ENCODE data around the gene SLC35E2B. TPM values are rescaled to one million over a fixed set of nuclear protein-coding genes. Genes with fewer than 3 reads are reported as not detected.
"Not testable (repeated sequence)": the region's sequence is repeated elsewhere in the genome, so short reads cannot be mapped to it uniquely, and the experiment has no call there.

SLC35E2B gene
- polyA plus RNA-seq, 1 donor from 2014 or later = 93.2 TPM

- not testable (repeated sequence) for H3K27me3 ChIP-seq (ENCODE audit: insufficient read depth, low read depth, low read length); H3F3A ChIP-seq (ENCODE audit: insufficient read depth, low read length, poor library complexity, severe bottlenecking); H2AFZ ChIP-seq (ENCODE audit: low read depth, low read length); H3K36me3 ChIP-seq (ENCODE audit: insufficient read depth, low read length); H3K4me2 ChIP-seq (ENCODE audit: low read length); H3K9me2 ChIP-seq (ENCODE audit: insufficient read depth, low read length); H3K9ac ChIP-seq (ENCODE audit: low read length); H3K27ac ChIP-seq (ENCODE audit: low read length); H3K9me3 ChIP-seq (ENCODE audit: low read length); H4K20me1 ChIP-seq (ENCODE audit: insufficient read depth); H3K4me3 ChIP-seq (ENCODE audit: low read length); H3K79me2 ChIP-seq (replicated peaks; ENCODE audit: insufficient read depth, low read length)
Observed at GRCh38 chr1:1728308-1729005, 35.9 kb upstream of the SLC35E2B start.

DNA sequence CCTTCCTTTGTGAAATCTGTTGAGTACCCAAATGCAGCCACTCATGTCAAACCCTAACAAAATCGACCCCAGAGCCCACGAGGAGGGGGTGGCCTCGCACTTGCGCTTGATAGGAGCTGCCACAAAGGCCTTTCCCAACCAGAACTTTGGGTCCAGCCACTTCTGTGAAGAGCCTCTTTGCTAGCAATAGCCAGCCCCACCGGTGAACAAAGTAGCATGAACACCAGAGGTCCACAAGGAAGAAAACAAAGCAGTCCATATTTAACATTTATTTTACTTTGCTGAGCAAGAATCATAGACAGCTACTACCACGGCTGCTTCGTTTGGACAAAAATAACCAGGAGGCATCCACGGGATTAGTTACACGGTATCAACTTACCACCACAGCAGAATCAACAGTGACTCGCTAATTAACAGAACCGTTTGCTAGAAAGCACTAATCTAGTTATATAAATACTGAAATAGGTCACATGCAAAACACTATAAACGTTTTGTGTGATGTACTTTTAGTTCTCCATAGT is 34.6 kb upstream of the SLC35E2B start:
- H3K9ac ChIP-seq (ENCODE audit: low read length); H3K9me2 ChIP-seq (ENCODE audit: insufficient read depth, low read length); H3K27me3 ChIP-seq (ENCODE audit: insufficient read depth, low read depth, low read length); H3K79me2 ChIP-seq (replicated peaks; ENCODE audit: insufficient read depth, low read length); H3K36me3 ChIP-seq (ENCODE audit: insufficient read depth, low read length); H3K9me3 ChIP-seq (ENCODE audit: low read length); H3K4me3 ChIP-seq (ENCODE audit: low read length); H2AFZ ChIP-seq (ENCODE audit: low read depth, low read length); H3K4me2 ChIP-seq (ENCODE audit: low read length); H3K27ac ChIP-seq (ENCODE audit: low read length); H3F3A ChIP-seq (ENCODE audit: insufficient read depth, low read length, poor library complexity, severe bottlenecking); H4K20me1 ChIP-seq (ENCODE audit: insufficient read depth): not testable (repeated sequence)

DNA sequence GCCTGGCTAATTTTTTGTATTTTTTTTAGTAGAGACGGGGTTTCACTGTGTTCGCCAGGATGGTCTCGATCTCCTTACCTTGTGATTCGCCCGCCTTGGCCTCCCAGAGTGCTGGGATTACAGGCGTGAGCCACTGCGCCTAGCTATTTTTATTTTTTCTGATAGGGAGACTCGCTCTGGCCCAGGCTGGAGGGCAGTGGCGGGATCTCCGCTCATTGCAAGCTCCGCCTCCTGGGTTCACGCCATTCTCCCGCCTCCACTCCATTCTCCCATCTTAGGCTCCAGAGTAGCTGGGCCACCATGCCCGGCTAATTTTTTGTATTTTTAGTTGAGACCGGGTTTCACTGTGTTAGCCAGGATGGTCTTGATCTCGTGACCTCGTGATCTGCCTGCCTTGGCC is 33.5 kb upstream of the SLC35E2B start:
- not testable (repeated sequence) for H3K9ac ChIP-seq (ENCODE audit: low read length); H3K9me2 ChIP-seq (ENCODE audit: insufficient read depth, low read length); H3K36me3 ChIP-seq (ENCODE audit: insufficient read depth, low read length); H3F3A ChIP-seq (ENCODE audit: insufficient read depth, low read length, poor library complexity, severe bottlenecking); H3K27ac ChIP-seq (ENCODE audit: low read length); H2AFZ ChIP-seq (ENCODE audit: low read depth, low read length); H3K4me3 ChIP-seq (ENCODE audit: low read length); H3K9me3 ChIP-seq (ENCODE audit: low read length); H3K79me2 ChIP-seq (replicated peaks; ENCODE audit: insufficient read depth, low read length); H3K4me2 ChIP-seq (ENCODE audit: low read length); H4K20me1 ChIP-seq (ENCODE audit: insufficient read depth); H3K27me3 ChIP-seq (ENCODE audit: insufficient read depth, low read depth, low read length)

- H3K9ac ChIP-seq (ENCODE audit: low read length) = peak within 1 kb of the TSS; percentile 64
- not testable (repeated sequence) for H2AFZ ChIP-seq (ENCODE audit: low read depth, low read length); H3K4me2 ChIP-seq (ENCODE audit: low read length)
Observed at GRCh38 chr1:1724035-1724864, 31.7 kb upstream of the SLC35E2B start, which contains the start of gene CDK11A. CDK11A (minus strand) TSS chr1:1724357; CDS start chr1:1722818, 1,539 bp downstream.

More at GRCh38 chr1:1724035-1724864, 31.7 kb upstream of the SLC35E2B start, which contains the start of gene CDK11A:
- not testable (repeated sequence) for H3K9me3 ChIP-seq (ENCODE audit: low read length); H3K36me3 ChIP-seq (ENCODE audit: insufficient read depth, low read length); H3K27me3 ChIP-seq (ENCODE audit: insufficient read depth, low read depth, low read length); H4K20me1 ChIP-seq (ENCODE audit: insufficient read depth); H3F3A ChIP-seq (ENCODE audit: insufficient read depth, low read length, poor library complexity, severe bottlenecking); H3K79me2 ChIP-seq (replicated peaks; ENCODE audit: insufficient read depth, low read length); H3K9me2 ChIP-seq (ENCODE audit: insufficient read depth, low read length)
- peak; percentile 63 for TF ChIP-seq POLR2AphosphoS5 (IDR thresholded peaks at IDR 0.05)
- peak; percentile 20 for TF ChIP-seq RAD21 (conservative IDR thresholded peaks at IDR 0.05)
- peak; percentile 71 for TF ChIP-seq CTCF (IDR thresholded peaks at IDR 0.05; ENCODE audit: poor library complexity, severe bottlenecking)
- peak; percentile 84 for TF ChIP-seq MXI1 (conservative IDR thresholded peaks at IDR 0.05; ENCODE audit: poor library complexity, severe bottlenecking)
- peak; percentile 77 for TF ChIP-seq EP300 (conservative IDR thresholded peaks at IDR 0.05; ENCODE audit: poor library complexity, severe bottlenecking)
- Histone ChIP-seq H3K4me3 (ENCODE audit: low read length) (peak within 1 kb of the TSS; percentile 66), H3K27ac (ENCODE audit: low read length) (peak within 1 kb of the TSS; percentile 56)
